HepG2 (cell line): ENCODE results near the gene KSR1. TPM values are rescaled to one million over a fixed set of nuclear protein-coding genes. Genes with fewer than 3 reads are reported as not detected.

ENCODE experiments used
- E2F5 ChIP-seq: sonication (generic); formaldehyde crosslinking; conservative IDR thresholded peaks from 2 replicates; pipeline ENCODE4 v1.4.0; 2020; ENCODE audit warnings: missing genetic modification reagents
- FOXC1 ChIP-seq: sonication (generic); formaldehyde crosslinking; IDR thresholded peaks from 2 replicates; pipeline ENCODE4 v1.8.0; 2022; ENCODE audit warnings: mild to moderate bottlenecking, missing genetic modification reagents, borderline replicate concordance
- HNRNPL ChIP-seq: fragments of 200-400 bp; formaldehyde crosslinking; IDR thresholded peaks from 2 replicates; pipeline ENCODE4 v1.6.1; 2017; ENCODE audit warnings: mild to moderate bottlenecking, low read depth, low read length
- IRF2 ChIP-seq: IDR thresholded peaks from 2 replicates; pipeline ENCODE4 v1.6.1; 2018; ENCODE audit warnings: missing genetic modification reagents, missing compliant biosample characterization
- MED1 ChIP-seq: sonication (generic); formaldehyde crosslinking; IDR thresholded peaks from 2 replicates; pipeline ENCODE4 v1.4.0; 2020; ENCODE audit warnings: missing genetic modification reagents
- RFXAP ChIP-seq: sonication (generic); formaldehyde crosslinking; IDR thresholded peaks from 2 replicates; pipeline ENCODE4 v1.4.0; 2020; ENCODE audit warnings: missing genetic modification reagents, borderline replicate concordance
- SIN3B ChIP-seq: fragments of 150-350 bp; IDR thresholded peaks from 2 replicates; pipeline ENCODE4 v1.6.1; 2014; ENCODE audit warnings: low read length
- SMARCE1 ChIP-seq: fragments of 450-650 bp; IDR thresholded peaks from 2 replicates; pipeline ENCODE4 v1.6.1; 2017; ENCODE audit warnings: borderline replicate concordance
- TAF15 ChIP-seq: fragments of 200-400 bp; formaldehyde crosslinking; IDR thresholded peaks from one replicate; pipeline ENCODE4 v1.6.1; 2018; ENCODE audit warnings: mild to moderate bottlenecking, low read depth, low read length; ENCODE audit not compliant: poor library complexity, severe bottlenecking
- THRA ChIP-seq: sonication (generic); formaldehyde crosslinking; IDR thresholded peaks from 2 replicates; pipeline ENCODE4 v1.4.0; 2020; ENCODE audit warnings: missing genetic modification reagents, borderline replicate concordance
- ZC3H13 ChIP-seq: sonication (generic); formaldehyde crosslinking; IDR thresholded peaks from 2 replicates; pipeline ENCODE4 v1.8.1; 2023; ENCODE audit warnings: mild to moderate bottlenecking, missing genetic modification reagents, moderate library complexity
- ZMYM3 ChIP-seq: sonication (generic); formaldehyde crosslinking; IDR thresholded peaks from 2 replicates; pipeline ENCODE4 v1.5.1; 2020; ENCODE audit warnings: mild to moderate bottlenecking, missing genetic modification reagents
- ZNF124 ChIP-seq: sonication (generic); formaldehyde crosslinking; IDR thresholded peaks from 2 replicates; pipeline ENCODE4 v1.4.0; 2020; ENCODE audit warnings: missing genetic modification reagents
- ZNF160 ChIP-seq: sonication (generic); formaldehyde crosslinking; IDR thresholded peaks from 2 replicates; pipeline ENCODE4 v1.8.0; 2022; ENCODE audit warnings: mild to moderate bottlenecking, inconsistent platforms, missing genetic modification reagents
- ZNF589 ChIP-seq: sonication (generic); formaldehyde crosslinking; conservative IDR thresholded peaks from 2 replicates; pipeline ENCODE4 v1.8.0; 2022; ENCODE audit warnings: mild to moderate bottlenecking, moderate library complexity, missing genetic modification reagents
- ZNF605 ChIP-seq: sonication (generic); formaldehyde crosslinking; IDR thresholded peaks from 2 replicates; pipeline ENCODE4 v1.8.0; 2022; ENCODE audit warnings: mild to moderate bottlenecking, missing genetic modification reagents
- ZNF691 ChIP-seq: sonication (generic); formaldehyde crosslinking; IDR thresholded peaks from 2 replicates; pipeline ENCODE4 v1.4.0; 2020; ENCODE audit warnings: missing genetic modification reagents, low read depth, mild to moderate bottlenecking, borderline replicate concordance
- ZNF83 ChIP-seq: sonication (generic); formaldehyde crosslinking; IDR thresholded peaks from 2 replicates; pipeline ENCODE4 v1.4.0; 2020; ENCODE audit warnings: missing genetic modification reagents, mild to moderate bottlenecking, borderline replicate concordance
- polyA plus RNA-seq, 8 experiments: library from polyadenylated mRNA; depleted of rRNA in 3 of 8; stranded (reverse) in 7 of 8; unstranded in 1 of 8; fragments of >200 nt; fragmentation: Illumina TruSeq in 4 of 8; extraction: Trizol in 4 of 8; gene quantifications; 2 replicates each; pipeline versions ENCODE4 v1.2.1 to v1.2.3, GENCODE V29; 2011 to 2016; ENCODE audit warnings: low read depth in 4 of 8, missing spikeins in 1 of 8, mixed read lengths in 1 of 8; ENCODE audit not compliant: insufficient read depth in 1 of 8
- total RNA-seq, 5 experiments: library from RNA; depleted of rRNA; stranded (reverse); fragments of >200 nt; fragmentation: Illumina TruSeq; extraction: Trizol; gene quantifications; 2 replicates each; pipeline ENCODE4 v1.2.3, GENCODE V29; 2016; ENCODE audit warnings: low read depth in 1 of 5
- TF ChIP-seq, protein P1 (sequence below): sonication (generic); formaldehyde crosslinking; IDR thresholded peaks from 2 replicates; pipeline ENCODE4 v1.8.1; 2022; ENCODE audit warnings: mild to moderate bottlenecking, missing genetic modification reagents
- TF ChIP-seq, protein P2 (sequence below): sonication (generic); formaldehyde crosslinking; IDR thresholded peaks from 2 replicates; pipeline ENCODE4 v1.4.0; 2020; ENCODE audit warnings: missing genetic modification reagents
- TF ChIP-seq, protein P3 (sequence below): IDR thresholded peaks from 2 replicates; pipeline ENCODE4 v1.6.1; 2016; ENCODE audit warnings: mild to moderate bottlenecking

The KSR1 gene
- total and polyA plus RNA-seq, 2 of the 13 experiments (the other 11 are each of a cell fraction or from before 2014, with no cell fraction given): 10.1 to 16.6 TPM

DNA sequence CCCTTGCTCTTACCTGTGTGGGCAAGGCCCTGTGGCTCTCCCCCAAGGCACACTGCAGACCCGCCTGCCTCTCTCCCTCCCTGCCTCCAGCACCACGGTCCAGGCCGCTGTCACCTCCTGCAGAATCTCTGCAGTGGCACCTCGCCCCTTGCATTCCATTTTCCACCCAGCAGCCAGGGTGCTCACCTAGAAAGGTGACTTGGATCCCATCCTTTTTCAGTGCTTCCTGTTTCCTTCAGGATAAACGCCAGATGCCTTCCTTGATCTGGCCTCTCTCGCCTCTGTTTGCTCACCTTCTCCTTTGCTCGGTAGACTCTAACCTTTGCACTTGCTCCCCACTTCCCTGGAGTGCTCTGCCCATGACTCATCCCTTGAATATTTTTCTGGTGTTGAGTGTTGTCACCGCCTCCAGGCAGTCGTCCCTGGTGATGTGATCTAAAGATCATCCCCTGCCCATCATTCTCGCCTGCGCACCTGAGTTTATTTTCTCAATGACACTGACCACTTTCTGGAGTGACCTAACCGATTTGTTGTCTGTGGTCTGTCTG, 95.5 kb downstream of the KSR1 start (continued):
- no peak for TF ChIP-seq TAF15
- TF ChIP-seq, protein P1, sequence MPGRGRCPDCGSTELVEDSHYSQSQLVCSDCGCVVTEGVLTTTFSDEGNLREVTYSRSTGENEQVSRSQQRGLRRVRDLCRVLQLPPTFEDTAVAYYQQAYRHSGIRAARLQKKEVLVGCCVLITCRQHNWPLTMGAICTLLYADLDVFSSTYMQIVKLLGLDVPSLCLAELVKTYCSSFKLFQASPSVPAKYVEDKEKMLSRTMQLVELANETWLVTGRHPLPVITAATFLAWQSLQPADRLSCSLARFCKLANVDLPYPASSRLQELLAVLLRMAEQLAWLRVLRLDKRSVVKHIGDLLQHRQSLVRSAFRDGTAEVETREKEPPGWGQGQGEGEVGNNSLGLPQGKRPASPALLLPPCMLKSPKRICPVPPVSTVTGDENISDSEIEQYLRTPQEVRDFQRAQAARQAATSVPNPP (CRISPR knock-in tag): no peak
- TF ChIP-seq ZNF589 (CRISPR knock-in tag): no peak
- peak; percentile 34; the same call in 1 of the 2 replicates for TF ChIP-seq FOXC1
- TF ChIP-seq THRA (CRISPR knock-in tag): no peak
- no peak for TF ChIP-seq E2F5 (CRISPR knock-in tag)
- TF ChIP-seq IRF2: peak; percentile 73; the same call in 1 of the 2 replicates
- no peak for TF ChIP-seq ZNF124 (CRISPR knock-in tag)
- TF ChIP-seq ZNF691 (CRISPR knock-in tag): peak; percentile 72; the same call in 1 of the 2 replicates
- TF ChIP-seq, protein P2, sequence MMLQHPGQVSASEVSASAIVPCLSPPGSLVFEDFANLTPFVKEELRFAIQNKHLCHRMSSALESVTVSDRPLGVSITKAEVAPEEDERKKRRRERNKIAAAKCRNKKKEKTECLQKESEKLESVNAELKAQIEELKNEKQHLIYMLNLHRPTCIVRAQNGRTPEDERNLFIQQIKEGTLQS (CRISPR knock-in tag): peak; percentile 97
- no peak for TF ChIP-seq SIN3B
- TF ChIP-seq SMARCE1: 0 out of 2 replicates have a peak, but pooled peaks have one; percentile 13
- TF ChIP-seq MED1 (CRISPR knock-in tag): peak; percentile 70
- no peak for TF ChIP-seq ZNF605
- TF ChIP-seq ZNF83 (CRISPR knock-in tag): no peak
- TF ChIP-seq ZNF160 (CRISPR knock-in tag): no peak
- no peak for TF ChIP-seq HNRNPL
- no peak for TF ChIP-seq ZC3H13 (CRISPR knock-in tag)
- TF ChIP-seq RFXAP (CRISPR knock-in tag): no peak
- TF ChIP-seq, protein P3, sequence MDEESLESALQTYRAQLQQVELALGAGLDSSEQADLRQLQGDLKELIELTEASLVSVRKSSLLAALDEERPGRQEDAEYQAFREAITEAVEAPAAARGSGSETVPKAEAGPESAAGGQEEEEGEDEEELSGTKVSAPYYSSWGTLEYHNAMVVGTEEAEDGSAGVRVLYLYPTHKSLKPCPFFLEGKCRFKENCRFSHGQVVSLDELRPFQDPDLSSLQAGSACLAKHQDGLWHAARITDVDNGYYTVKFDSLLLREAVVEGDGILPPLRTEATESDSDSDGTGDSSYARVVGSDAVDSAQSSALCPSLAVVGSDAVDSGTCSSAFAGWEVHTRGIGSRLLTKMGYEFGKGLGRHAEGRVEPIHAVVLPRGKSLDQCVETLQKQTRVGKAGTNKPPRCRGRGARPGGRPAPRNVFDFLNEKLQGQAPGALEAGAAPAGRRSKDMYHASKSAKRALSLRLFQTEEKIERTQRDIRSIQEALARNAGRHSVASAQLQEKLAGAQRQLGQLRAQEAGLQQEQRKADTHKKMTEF (CRISPR knock-in tag): peak; percentile 49; the same call in 1 of the 2 replicates
- peak; percentile 91 for TF ChIP-seq ZMYM3 (CRISPR knock-in tag)
